Activated CD8-positive, alpha-beta memory T cell treated with anti-CD3 and anti-CD28 coated beads, Interleukin-2, amount 50 U/mL, for 4 hours (primary cell): Measurements from ENCODE around the gene CNKSR1.

Experiments
- DNase-seq: peaks from one replicate; pipeline ENCODE4 v3.0.0-alpha.2; 2020

The CNKSR1 gene

GRCh38 chr1:26184883-26185282 is 7.6 kb downstream of the CNKSR1 start:
- no peak for DNase-seq

GRCh38 chr1:26187882-26188281 is 10.6 kb downstream of the CNKSR1 start:
- no peak for DNase-seq

GRCh38 chr1:26188477-26188876 is 11.2 kb downstream of the CNKSR1 start:
- DNase-seq, result no peak

GRCh38 chr1:26189331-26189730 is 12.0 kb downstream of the CNKSR1 start:
- no peak for DNase-seq

GRCh38 chr1:26189751-26190275 is 12.5 kb downstream of the CNKSR1 start:
- no peak for DNase-seq

- DNase-seq, result no peak
These were observed 13.2 kb downstream of the CNKSR1 start, which contains the start of gene CATSPER4 for GRCh38 chr1:26190373-26190987. Gene CATSPER4 (plus strand): TSS chr1:26190602. CDS start chr1:26190628, 26 bp downstream.

GRCh38 chr1:26191739-26192138 is 14.4 kb downstream of the CNKSR1 start:
- no peak for DNase-seq

GRCh38 chr1:26195805-26196204 is 18.5 kb downstream of the CNKSR1 start:
- no peak for DNase-seq

- no peak for DNase-seq
These were observed 20.0 kb downstream of the CNKSR1 start for GRCh38 chr1:26197301-26197700.

- no peak for DNase-seq
These were observed 20.5 kb downstream of the CNKSR1 start for GRCh38 chr1:26197813-26198212.

GRCh38 chr1:26200413-26200812 is 23.1 kb downstream of the CNKSR1 start:
- DNase-seq, result no peak

- no peak for DNase-seq
These were observed 26.5 kb downstream of the CNKSR1 start for GRCh38 chr1:26203642-26204318.

GRCh38 chr1:26210147-26210870 is 33.0 kb downstream of the CNKSR1 start:
- DNase-seq, result no peak

GRCh38 chr1:26212726-26213125 is 35.4 kb downstream of the CNKSR1 start:
- DNase-seq, result no peak

- no peak for DNase-seq
These were observed 36.1 kb downstream of the CNKSR1 start for GRCh38 chr1:26213335-26213905.

- DNase-seq, result no peak
These were observed 38.0 kb downstream of the CNKSR1 start for GRCh38 chr1:26215246-26215645.

GRCh38 chr1:26218906-26219494 is 41.7 kb downstream of the CNKSR1 start:
- DNase-seq, result no peak

GRCh38 chr1:26220199-26220912 is 43.1 kb downstream of the CNKSR1 start:
- DNase-seq, result no peak

- DNase-seq, result no peak
These were observed 43.8 kb downstream of the CNKSR1 start for GRCh38 chr1:26221094-26221493.

- DNase-seq, result no peak
These were observed 47.3 kb downstream of the CNKSR1 start for GRCh38 chr1:26224606-26225005.

GRCh38 chr1:26225033-26225831 is 47.9 kb downstream of the CNKSR1 start:
- peak; percentile 46 for DNase-seq
